ENCODE measurements around the gene AGFG1.
"Not testable (repeated sequence)": the region's sequence is repeated elsewhere in the genome, so short reads cannot be mapped to it uniquely, and the experiment has no call there.

AGFG1 gene

GRCh38 chr2:227539465-227539956 lies 67.6 kb downstream of the AGFG1 start:
- DNase-seq (ENCODE audit: low spot score), result no peak

- DNase-seq (ENCODE audit: low spot score), result not testable (repeated sequence)
Measured at GRCh38 chr2:227540352-227540751, 68.4 kb downstream of the AGFG1 start.

GRCh38 chr2:227545990-227546389 lies 74.0 kb downstream of the AGFG1 start:
- no peak for DNase-seq (ENCODE audit: low spot score)

GRCh38 chr2:227551836-227552235 lies 79.9 kb downstream of the AGFG1 start:
- DNase-seq (ENCODE audit: low spot score), result no peak

DNA sequence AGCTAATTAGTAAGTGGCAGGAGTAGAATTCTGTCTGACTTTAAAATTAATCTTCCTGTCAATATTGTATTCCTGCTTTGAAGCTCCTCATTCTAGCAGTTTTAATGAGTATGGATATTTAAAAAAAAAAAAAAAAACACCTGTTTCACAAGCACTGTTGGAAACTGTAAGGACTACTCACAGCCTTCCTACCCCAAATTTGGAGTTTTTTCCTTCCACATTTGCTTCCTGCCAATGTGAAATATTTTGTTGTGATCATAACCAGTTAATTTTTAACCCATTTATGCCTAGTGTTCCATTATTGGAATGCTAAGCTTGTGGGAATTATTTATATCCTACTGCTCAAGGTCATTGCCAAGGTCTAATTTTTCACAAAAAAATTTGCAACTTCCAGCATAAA lies 90.6 kb downstream of the AGFG1 start:
- no peak for DNase-seq (ENCODE audit: low spot score)

DNA sequence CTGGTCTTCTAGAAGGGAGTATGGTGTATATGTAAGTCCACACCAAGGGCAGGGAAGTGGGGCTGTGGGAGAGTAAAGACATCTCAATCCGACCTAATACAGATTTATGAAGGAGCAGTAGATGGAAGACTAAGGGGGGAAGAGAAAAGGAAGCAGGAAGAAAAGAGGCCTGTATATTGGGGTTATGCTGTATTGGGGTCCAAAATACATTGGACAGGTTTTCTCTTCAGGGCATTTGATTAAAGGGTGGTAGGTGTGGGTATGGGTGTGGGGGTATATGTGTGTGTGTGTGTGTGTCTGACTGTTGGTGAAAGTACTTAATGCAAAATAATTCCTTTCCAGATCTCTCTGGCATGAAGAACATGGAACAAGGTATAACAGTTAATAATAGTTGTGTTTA lies 93.1 kb downstream of the AGFG1 start:
- DNase-seq (ENCODE audit: low spot score), result no peak

- no peak for DNase-seq (ENCODE audit: low spot score)
Measured at GRCh38 chr2:227566012-227566411, 94.1 kb downstream of the AGFG1 start.

- DNase-seq (ENCODE audit: low spot score), result no peak
Measured at GRCh38 chr2:227568852-227569169, 96.9 kb downstream of the AGFG1 start.

DNA sequence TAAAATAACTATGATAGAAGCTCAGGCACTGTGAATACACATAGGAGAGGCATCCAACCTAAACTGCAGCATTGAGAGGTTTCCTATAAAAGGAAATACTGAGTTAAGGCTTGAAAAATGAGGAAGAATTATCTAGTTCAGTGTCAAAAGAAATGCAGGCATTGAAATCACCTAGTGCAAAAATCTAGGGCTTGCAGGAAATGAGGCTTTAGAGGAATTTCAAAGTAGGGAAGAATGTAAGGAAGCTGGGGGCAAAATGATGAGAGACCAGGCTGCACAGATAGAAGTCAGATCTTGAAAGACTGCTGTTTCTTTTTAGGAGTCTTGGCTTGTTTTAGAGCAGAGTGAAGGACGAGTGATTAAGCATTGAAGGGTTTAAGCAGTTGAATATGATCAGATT lies 98.7 kb downstream of the AGFG1 start:
- DNase-seq (ENCODE audit: low spot score), result no peak

DNA sequence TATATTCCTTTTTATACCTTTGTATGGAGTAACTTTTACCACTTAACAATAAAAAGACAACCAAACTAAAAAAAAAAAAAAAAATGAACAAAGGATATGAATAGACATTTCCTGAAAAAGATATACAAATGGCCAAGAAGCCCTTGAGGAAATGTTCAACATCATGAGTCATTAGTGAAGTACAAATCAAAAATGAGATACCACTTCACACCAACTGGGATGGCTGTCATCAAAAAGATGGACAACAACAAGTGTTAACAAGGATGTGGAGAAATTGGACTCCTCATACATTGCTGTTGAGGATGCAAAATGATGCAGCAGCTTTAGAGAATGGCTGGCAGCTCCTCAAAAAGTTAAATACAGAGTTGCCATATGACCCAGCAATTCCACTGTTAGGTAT lies 104.2 kb downstream of the AGFG1 start:
- DNase-seq (ENCODE audit: low spot score), result no peak

- DNase-seq (ENCODE audit: low spot score), result no peak
Measured at GRCh38 chr2:227576812-227577211, 104.9 kb downstream of the AGFG1 start.

DNA sequence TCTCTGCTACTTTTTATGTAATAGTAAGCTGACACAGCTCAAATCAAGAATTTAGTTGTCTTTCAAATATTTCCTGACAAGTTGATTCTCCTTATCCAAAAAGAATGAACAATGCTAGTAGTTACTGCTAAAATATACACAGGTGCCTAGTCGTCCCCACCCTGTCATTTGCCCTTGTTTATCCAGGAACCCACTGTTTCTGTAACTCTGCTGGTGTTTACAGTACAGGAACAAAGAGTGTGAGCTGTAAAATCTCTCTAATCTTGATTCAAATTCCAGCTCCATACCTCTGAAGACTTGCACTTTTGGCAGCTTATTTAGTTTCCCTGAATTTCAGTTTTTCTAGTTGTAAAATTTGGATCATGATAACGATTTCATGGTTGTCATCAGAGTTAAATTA lies 105.6 kb downstream of the AGFG1 start:
- DNase-seq (ENCODE audit: low spot score), result no peak

DNA sequence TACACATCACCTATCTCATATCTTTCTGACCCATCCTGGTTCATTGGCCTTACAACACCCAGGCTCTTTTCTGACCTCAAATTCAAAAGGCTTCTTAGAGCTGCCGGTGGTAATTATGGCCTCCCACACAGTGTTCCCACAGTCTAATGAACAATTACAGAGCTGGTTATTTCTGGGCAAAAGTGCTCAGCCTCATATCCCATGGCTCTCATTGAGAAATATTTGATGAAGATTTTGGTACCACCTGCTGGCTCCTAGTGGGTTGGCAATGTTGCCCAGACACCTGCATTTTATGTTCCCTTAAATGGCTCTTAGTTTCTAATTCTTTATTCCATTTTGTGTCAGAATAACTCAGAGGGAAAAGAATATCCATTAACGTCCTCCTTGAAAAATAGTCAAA lies 106.7 kb downstream of the AGFG1 start:
- DNase-seq (ENCODE audit: low spot score), result no peak

DNA sequence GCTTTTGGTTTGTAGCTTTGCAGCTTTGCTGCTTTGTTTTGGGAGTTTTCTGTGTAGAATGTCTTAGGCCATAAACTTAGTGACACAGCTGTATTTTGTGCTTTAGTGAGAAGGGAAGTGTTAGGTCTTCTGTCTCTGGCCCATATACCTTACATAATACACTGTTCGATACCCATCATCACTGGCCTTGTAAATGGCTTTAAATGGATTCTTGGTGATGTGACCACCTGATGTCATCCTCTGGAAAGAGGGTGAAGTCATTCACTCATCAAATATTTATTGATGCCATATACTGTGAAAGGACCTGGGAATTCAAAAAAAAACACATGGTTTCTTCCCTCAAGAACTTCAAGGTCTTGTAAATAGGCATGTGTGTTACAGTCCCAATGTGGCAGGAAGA lies 107.8 kb downstream of the AGFG1 start:
- DNase-seq (ENCODE audit: low spot score), result no peak

- no peak for DNase-seq (ENCODE audit: low spot score)
Measured at GRCh38 chr2:227582369-227582768, 110.4 kb downstream of the AGFG1 start.

GRCh38 chr2:227592694-227593387 lies 120.9 kb downstream of the AGFG1 start:
- no peak for DNase-seq (ENCODE audit: low spot score)

DNA sequence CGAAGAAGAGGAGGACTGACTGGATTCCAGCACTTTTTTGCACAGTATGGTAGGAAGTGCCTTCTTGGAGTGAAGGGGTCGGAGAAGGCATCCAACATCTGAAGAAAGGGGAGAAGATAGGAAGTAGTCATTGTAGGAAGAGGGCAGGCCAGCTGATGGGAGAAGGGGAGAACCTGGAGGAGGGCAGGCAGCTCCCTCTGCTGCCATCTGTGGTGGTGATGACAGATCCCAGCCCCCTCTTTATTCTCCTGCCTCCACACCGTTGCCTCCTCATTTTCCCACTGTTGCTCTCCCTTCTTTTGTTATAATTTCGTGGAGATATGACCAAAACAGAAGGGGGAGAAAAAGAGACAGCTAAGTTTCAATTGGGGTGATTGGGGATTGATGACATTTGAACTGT lies 123.8 kb downstream of the AGFG1 start:
- no peak for DNase-seq (ENCODE audit: low spot score)

GRCh38 chr2:227597036-227597435 lies 125.1 kb downstream of the AGFG1 start:
- no peak for DNase-seq (ENCODE audit: low spot score)

- DNase-seq (ENCODE audit: low spot score), result no peak
Measured at GRCh38 chr2:227597998-227598397, 126.0 kb downstream of the AGFG1 start.

- DNase-seq (ENCODE audit: low spot score), result not testable (repeated sequence)
Measured at GRCh38 chr2:227598835-227599503, 127.0 kb downstream of the AGFG1 start, which contains the start of gene SCYGR2. Gene SCYGR2, plus strand, starts transcription at chr2:227598893. Its CDS starts 0 bp downstream, at chr2:227598893.

DNA sequence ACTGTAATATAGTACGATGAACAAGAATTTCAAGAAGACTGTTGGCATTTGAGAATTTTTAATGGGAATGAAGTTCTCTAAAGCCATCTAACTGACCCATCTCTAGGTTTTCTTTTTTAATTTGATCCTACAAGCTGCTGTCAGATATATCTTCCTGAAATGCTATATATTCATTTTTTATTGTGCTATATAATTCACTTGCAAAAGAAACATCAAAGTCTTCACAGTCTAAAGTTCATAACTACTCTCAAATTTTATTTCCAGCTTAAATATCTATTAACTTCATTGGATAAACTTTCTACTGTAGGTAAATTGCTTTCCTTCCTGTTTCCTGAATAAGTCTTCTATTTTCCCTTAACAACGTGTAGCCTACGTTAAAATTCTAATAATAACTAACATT lies 130.4 kb downstream of the AGFG1 start:
- DNase-seq (ENCODE audit: low spot score), result no peak

- DNase-seq (ENCODE audit: low spot score), result no peak
Measured at GRCh38 chr2:227606476-227606875, 134.5 kb downstream of the AGFG1 start.

- DNase-seq (ENCODE audit: low spot score), result no peak
Measured at GRCh38 chr2:227607941-227608340, 136.0 kb downstream of the AGFG1 start.

Data from pons (tissue), 1 donor.